HUES48 (cell line): ENCODE data around the gene TMEM236.

ENCODE experiments used
- H3K27ac ChIP-seq: one replicate; pipeline ENCODE4 v1.7.0; 2013; ENCODE audit warnings: low read depth, low read length, inconsistent platforms
- H3K27me3 ChIP-seq: 2 replicates; pipeline ENCODE4 v1.6.1; 2013; ENCODE audit warnings: mild to moderate bottlenecking, low read length; ENCODE audit not compliant: control insufficient read depth, insufficient read depth
- H3K36me3 ChIP-seq: 2 replicates; pipeline ENCODE4 v1.6.1; 2013; ENCODE audit warnings: low read length; ENCODE audit not compliant: control insufficient read depth, insufficient read depth
- H3K4me1 ChIP-seq: 2 replicates; pipeline ENCODE4 v1.6.1; 2013; ENCODE audit warnings: mild to moderate bottlenecking, low read length; ENCODE audit not compliant: control insufficient read depth, insufficient read depth
- H3K4me3 ChIP-seq: 2 replicates; pipeline ENCODE4 v1.5.1; 2013; ENCODE audit warnings: mild to moderate bottlenecking, low read depth, low read length
- H3K9ac ChIP-seq: 2 replicates; pipeline ENCODE4 v1.6.1; 2013; ENCODE audit warnings: mild to moderate bottlenecking, low read depth, low read length, moderate library complexity
- H3K9me3 ChIP-seq: 2 replicates; pipeline ENCODE4 v1.6.1; 2013; ENCODE audit warnings: low read length; ENCODE audit not compliant: control insufficient read depth, insufficient read depth

The TMEM236 gene

GRCh38 chr10:17729630-17730029, 22.4 kb upstream of the TMEM236 start:
- H3K9ac ChIP-seq = no peak overlapping the region
- no peaks in the 10 kb centered on the region for H3K9me3 ChIP-seq
- H3K36me3 ChIP-seq = no peaks in the 10 kb centered on the region
- H3K4me1 ChIP-seq = no peaks in the 10 kb centered on the region
- no peak overlapping the region for H3K4me3 ChIP-seq
- no peak overlapping the region for H3K27ac ChIP-seq
- no peaks in the 10 kb centered on the region for H3K27me3 ChIP-seq

GRCh38 chr10:17730667-17731066, 21.3 kb upstream of the TMEM236 start:
- no peaks in the 10 kb centered on the region for H3K9me3 ChIP-seq
- no peaks in the 10 kb centered on the region for H3K4me1 ChIP-seq
- H3K27ac ChIP-seq = no peak overlapping the region
- no peak overlapping the region for H3K4me3 ChIP-seq
- H3K36me3 ChIP-seq = no peaks in the 10 kb centered on the region
- H3K9ac ChIP-seq = no peak overlapping the region
- H3K27me3 ChIP-seq = no peaks in the 10 kb centered on the region

GRCh38 chr10:17731331-17732020, 20.5 kb upstream of the TMEM236 start:
- Histone ChIP-seq H3K27ac (no peak overlapping the region), H3K9me3 (no peaks in the 10 kb centered on the region), H3K9ac (no peak overlapping the region), H3K36me3 (no peaks in the 10 kb centered on the region), H3K27me3 (no peaks in the 10 kb centered on the region), H3K4me3 (no peak overlapping the region), H3K4me1 (no peaks in the 10 kb centered on the region)

GRCh38 chr10:17733620-17734019, 18.4 kb upstream of the TMEM236 start:
- H3K27ac ChIP-seq = no peak overlapping the region
- no peaks in the 10 kb centered on the region for H3K36me3 ChIP-seq
- H3K9ac ChIP-seq = no peak overlapping the region
- H3K27me3 ChIP-seq = no peaks in the 10 kb centered on the region
- H3K4me1 ChIP-seq = no peaks in the 10 kb centered on the region
- no peak overlapping the region for H3K4me3 ChIP-seq
- no peaks in the 10 kb centered on the region for H3K9me3 ChIP-seq

GRCh38 chr10:17734432-17735080, 17.4 kb upstream of the TMEM236 start:
- Histone ChIP-seq H3K9me3 (no peaks in the 10 kb centered on the region), H3K36me3 (no peaks in the 10 kb centered on the region), H3K9ac (no peak overlapping the region), H3K27me3 (no peaks in the 10 kb centered on the region), H3K4me3 (no peak overlapping the region), H3K4me1 (no peaks in the 10 kb centered on the region), H3K27ac (no peak overlapping the region)

- H3K9me3 ChIP-seq = no peaks in the 10 kb centered on the region
- H3K4me3 ChIP-seq = no peak overlapping the region
- H3K27me3 ChIP-seq = no peaks in the 10 kb centered on the region
- no peaks in the 10 kb centered on the region for H3K36me3 ChIP-seq
- H3K9ac ChIP-seq = no peak overlapping the region
- no peak overlapping the region for H3K27ac ChIP-seq
- H3K4me1 ChIP-seq = no peaks in the 10 kb centered on the region
Observed at GRCh38 chr10:17735166-17735941, 16.6 kb upstream of the TMEM236 start.

GRCh38 chr10:17736223-17736622, 15.8 kb upstream of the TMEM236 start:
- H3K36me3 ChIP-seq = no peaks in the 10 kb centered on the region
- no peak overlapping the region for H3K27ac ChIP-seq
- no peaks in the 10 kb centered on the region for H3K4me1 ChIP-seq
- no peak overlapping the region for H3K9ac ChIP-seq
- no peaks in the 10 kb centered on the region for H3K9me3 ChIP-seq
- no peak overlapping the region for H3K4me3 ChIP-seq
- no peaks in the 10 kb centered on the region for H3K27me3 ChIP-seq

GRCh38 chr10:17737027-17737965, 14.7 kb upstream of the TMEM236 start:
- Histone ChIP-seq H3K4me3 (no peak overlapping the region), H3K27ac (no peak overlapping the region), H3K9ac (no peak overlapping the region), H3K9me3 (no peaks in the 10 kb centered on the region), H3K4me1 (no peaks in the 10 kb centered on the region), H3K27me3 (no peaks in the 10 kb centered on the region), H3K36me3 (no peaks in the 10 kb centered on the region)

- Histone ChIP-seq H3K36me3 (no peaks in the 10 kb centered on the region), H3K4me1 (no peaks in the 10 kb centered on the region), H3K9me3 (no peaks in the 10 kb centered on the region), H3K27ac (no peak overlapping the region), H3K9ac (no peak overlapping the region), H3K27me3 (no peaks in the 10 kb centered on the region), H3K4me3 (no peak overlapping the region)
Observed at GRCh38 chr10:17740668-17741067, 11.3 kb upstream of the TMEM236 start.

GRCh38 chr10:17742918-17743317, 9.1 kb upstream of the TMEM236 start:
- Histone ChIP-seq H3K36me3 (no peaks in the 10 kb centered on the region), H3K9me3 (no peaks in the 10 kb centered on the region), H3K27ac (no peak overlapping the region), H3K9ac (no peak overlapping the region), H3K27me3 (no peaks in the 10 kb centered on the region), H3K4me3 (no peak overlapping the region), H3K4me1 (no peaks in the 10 kb centered on the region)
